VCaP (cell line): ENCODE data around the gene TCF7L1.

Experiments
- H3K27ac ChIP-seq: fragments of 450-650 bp; 2 replicates; pipeline ENCODE4 v1.5.1; 2017
- CTCF ChIP-seq: fragments of 450-650 bp; conservative IDR thresholded peaks from 2 replicates; pipeline ENCODE4 v1.5.1; 2017; ENCODE audit warnings: mild to moderate bottlenecking, moderate library complexity

TCF7L1 gene

GRCh38 chr2:85132834-85133637, at the start of gene TCF7L1:
Gene TCF7L1 (plus strand): TSS chr2:85133392. CDS start chr2:85133685, 293 bp downstream.
- H3K27ac ChIP-seq = no peak within 1 kb of the TSS
- TF ChIP-seq CTCF = peak; percentile 87

- no peak for TF ChIP-seq CTCF
- no peak overlapping the region for H3K27ac ChIP-seq
Measured at GRCh38 chr2:85085563-85085962, 47.6 kb upstream of the TCF7L1 start.

GRCh38 chr2:85087541-85087940, 45.7 kb upstream of the TCF7L1 start:
- TF ChIP-seq CTCF = no peak
- no peak overlapping the region for H3K27ac ChIP-seq

- H3K27ac ChIP-seq = no peak overlapping the region
- no peak for TF ChIP-seq CTCF
Measured at GRCh38 chr2:85088921-85089320, 44.3 kb upstream of the TCF7L1 start.

GRCh38 chr2:85089585-85089984, 43.6 kb upstream of the TCF7L1 start:
- H3K27ac ChIP-seq = no peak overlapping the region

GRCh38 chr2:85091838-85092237, 41.4 kb upstream of the TCF7L1 start:
- no peak overlapping the region for H3K27ac ChIP-seq
- no peak for TF ChIP-seq CTCF

More at GRCh38 chr2:85089585-85089984, 43.6 kb upstream of the TCF7L1 start:
- no peak for TF ChIP-seq CTCF

GRCh38 chr2:85095094-85095493, 38.1 kb upstream of the TCF7L1 start:
- TF ChIP-seq CTCF = no peak
- H3K27ac ChIP-seq = no peak overlapping the region
